Liver (tissue), 3 donors: ENCODE measurements around the gene FMN1.

Experiments
- FOXA1 ChIP-seq: IDR thresholded peaks from 2 replicates; pipeline ENCODE4 v1.6.1; 2016; ENCODE audit warnings: antibody characterized with exemption
- HNF4G ChIP-seq: IDR thresholded peaks from 2 replicates; pipeline ENCODE4 v1.6.1; 2016; ENCODE audit warnings: antibody characterized with exemption
- JUND ChIP-seq, 2 donors: IDR thresholded peaks; 2 replicates each; pipeline ENCODE4 v1.6.1; 2016; ENCODE audit warnings: antibody characterized with exemption in 2 of 2
- RAD21 ChIP-seq, 2 donors: IDR thresholded peaks; 2 replicates each; pipeline ENCODE4 v1.6.1; 2016; ENCODE audit warnings: antibody characterized with exemption in 2 of 2, mild to moderate bottlenecking in 2 of 2
- TAF1 ChIP-seq: conservative IDR thresholded peaks from 2 replicates; pipeline ENCODE4 v1.6.1; 2016; ENCODE audit warnings: antibody characterized with exemption, mild to moderate bottlenecking
- TF ChIP-seq, protein P1 (sequence below): fragments of 150-350 bp; IDR thresholded peaks from 2 replicates; pipeline ENCODE4 v1.5.1; 2017; ENCODE audit warnings: improper control_type of control experiment, low read depth, low read length; ENCODE audit not compliant: missing input control
- TF ChIP-seq, protein P2 (sequence below): IDR thresholded peaks from 2 replicates; pipeline ENCODE4 v1.6.1; 2016; ENCODE audit warnings: antibody characterized with exemption, mild to moderate bottlenecking
- TF ChIP-seq, protein P3 (sequence below): IDR thresholded peaks from 2 replicates; pipeline ENCODE4 v1.6.1; 2016; ENCODE audit warnings: antibody characterized with exemption
- donor health status: healthy.
- donor health status: healthy.

DNA sequence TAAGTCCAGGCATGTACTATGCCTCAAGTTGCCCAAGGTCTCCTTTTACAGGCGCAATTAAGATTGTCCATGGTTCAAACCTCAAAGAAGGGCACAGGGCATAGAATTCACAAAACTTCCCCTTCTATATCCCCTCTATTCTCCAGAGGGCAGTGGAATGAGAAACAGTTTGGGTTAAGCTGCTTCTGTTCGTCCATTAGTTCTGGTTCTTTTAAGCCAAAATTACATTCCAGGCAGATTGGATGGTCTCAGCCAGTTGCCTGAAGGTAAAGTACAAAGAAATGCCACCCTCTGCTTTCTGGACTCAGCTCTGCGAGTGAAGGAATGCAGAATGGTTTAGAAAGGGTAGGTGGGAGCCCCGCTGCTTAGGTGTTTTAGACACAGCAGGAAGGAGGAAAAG, 276.0 kb downstream of the FMN1 start:
- TF ChIP-seq, protein P1, sequence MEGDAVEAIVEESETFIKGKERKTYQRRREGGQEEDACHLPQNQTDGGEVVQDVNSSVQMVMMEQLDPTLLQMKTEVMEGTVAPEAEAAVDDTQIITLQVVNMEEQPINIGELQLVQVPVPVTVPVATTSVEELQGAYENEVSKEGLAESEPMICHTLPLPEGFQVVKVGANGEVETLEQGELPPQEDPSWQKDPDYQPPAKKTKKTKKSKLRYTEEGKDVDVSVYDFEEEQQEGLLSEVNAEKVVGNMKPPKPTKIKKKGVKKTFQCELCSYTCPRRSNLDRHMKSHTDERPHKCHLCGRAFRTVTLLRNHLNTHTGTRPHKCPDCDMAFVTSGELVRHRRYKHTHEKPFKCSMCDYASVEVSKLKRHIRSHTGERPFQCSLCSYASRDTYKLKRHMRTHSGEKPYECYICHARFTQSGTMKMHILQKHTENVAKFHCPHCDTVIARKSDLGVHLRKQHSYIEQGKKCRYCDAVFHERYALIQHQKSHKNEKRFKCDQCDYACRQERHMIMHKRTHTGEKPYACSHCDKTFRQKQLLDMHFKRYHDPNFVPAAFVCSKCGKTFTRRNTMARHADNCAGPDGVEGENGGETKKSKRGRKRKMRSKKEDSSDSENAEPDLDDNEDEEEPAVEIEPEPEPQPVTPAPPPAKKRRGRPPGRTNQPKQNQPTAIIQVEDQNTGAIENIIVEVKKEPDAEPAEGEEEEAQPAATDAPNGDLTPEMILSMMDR, result no peak
- TF ChIP-seq, protein P2, sequence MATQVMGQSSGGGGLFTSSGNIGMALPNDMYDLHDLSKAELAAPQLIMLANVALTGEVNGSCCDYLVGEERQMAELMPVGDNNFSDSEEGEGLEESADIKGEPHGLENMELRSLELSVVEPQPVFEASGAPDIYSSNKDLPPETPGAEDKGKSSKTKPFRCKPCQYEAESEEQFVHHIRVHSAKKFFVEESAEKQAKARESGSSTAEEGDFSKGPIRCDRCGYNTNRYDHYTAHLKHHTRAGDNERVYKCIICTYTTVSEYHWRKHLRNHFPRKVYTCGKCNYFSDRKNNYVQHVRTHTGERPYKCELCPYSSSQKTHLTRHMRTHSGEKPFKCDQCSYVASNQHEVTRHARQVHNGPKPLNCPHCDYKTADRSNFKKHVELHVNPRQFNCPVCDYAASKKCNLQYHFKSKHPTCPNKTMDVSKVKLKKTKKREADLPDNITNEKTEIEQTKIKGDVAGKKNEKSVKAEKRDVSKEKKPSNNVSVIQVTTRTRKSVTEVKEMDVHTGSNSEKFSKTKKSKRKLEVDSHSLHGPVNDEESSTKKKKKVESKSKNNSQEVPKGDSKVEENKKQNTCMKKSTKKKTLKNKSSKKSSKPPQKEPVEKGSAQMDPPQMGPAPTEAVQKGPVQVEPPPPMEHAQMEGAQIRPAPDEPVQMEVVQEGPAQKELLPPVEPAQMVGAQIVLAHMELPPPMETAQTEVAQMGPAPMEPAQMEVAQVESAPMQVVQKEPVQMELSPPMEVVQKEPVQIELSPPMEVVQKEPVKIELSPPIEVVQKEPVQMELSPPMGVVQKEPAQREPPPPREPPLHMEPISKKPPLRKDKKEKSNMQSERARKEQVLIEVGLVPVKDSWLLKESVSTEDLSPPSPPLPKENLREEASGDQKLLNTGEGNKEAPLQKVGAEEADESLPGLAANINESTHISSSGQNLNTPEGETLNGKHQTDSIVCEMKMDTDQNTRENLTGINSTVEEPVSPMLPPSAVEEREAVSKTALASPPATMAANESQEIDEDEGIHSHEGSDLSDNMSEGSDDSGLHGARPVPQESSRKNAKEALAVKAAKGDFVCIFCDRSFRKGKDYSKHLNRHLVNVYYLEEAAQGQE, result no peak
- no peak for TF ChIP-seq TAF1
- no peak for TF ChIP-seq RAD21 (IDR thresholded peaks at IDR 0.05)
- TF ChIP-seq FOXA1, result no peak
- no peak for TF ChIP-seq JUND (IDR thresholded peaks at IDR 0.05)
- TF ChIP-seq, protein P3, sequence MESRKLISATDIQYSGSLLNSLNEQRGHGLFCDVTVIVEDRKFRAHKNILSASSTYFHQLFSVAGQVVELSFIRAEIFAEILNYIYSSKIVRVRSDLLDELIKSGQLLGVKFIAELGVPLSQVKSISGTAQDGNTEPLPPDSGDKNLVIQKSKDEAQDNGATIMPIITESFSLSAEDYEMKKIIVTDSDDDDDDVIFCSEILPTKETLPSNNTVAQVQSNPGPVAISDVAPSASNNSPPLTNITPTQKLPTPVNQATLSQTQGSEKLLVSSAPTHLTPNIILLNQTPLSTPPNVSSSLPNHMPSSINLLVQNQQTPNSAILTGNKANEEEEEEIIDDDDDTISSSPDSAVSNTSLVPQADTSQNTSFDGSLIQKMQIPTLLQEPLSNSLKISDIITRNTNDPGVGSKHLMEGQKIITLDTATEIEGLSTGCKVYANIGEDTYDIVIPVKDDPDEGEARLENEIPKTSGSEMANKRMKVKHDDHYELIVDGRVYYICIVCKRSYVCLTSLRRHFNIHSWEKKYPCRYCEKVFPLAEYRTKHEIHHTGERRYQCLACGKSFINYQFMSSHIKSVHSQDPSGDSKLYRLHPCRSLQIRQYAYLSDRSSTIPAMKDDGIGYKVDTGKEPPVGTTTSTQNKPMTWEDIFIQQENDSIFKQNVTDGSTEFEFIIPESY, result no peak
- no peak for TF ChIP-seq HNF4G
